Measurements from ENCODE around the gene ARFRP1.

GRCh38 chr20:63751471-63752271, 43.9 kb upstream of the ARFRP1 start:
- TF ChIP-seq, protein P1, sequence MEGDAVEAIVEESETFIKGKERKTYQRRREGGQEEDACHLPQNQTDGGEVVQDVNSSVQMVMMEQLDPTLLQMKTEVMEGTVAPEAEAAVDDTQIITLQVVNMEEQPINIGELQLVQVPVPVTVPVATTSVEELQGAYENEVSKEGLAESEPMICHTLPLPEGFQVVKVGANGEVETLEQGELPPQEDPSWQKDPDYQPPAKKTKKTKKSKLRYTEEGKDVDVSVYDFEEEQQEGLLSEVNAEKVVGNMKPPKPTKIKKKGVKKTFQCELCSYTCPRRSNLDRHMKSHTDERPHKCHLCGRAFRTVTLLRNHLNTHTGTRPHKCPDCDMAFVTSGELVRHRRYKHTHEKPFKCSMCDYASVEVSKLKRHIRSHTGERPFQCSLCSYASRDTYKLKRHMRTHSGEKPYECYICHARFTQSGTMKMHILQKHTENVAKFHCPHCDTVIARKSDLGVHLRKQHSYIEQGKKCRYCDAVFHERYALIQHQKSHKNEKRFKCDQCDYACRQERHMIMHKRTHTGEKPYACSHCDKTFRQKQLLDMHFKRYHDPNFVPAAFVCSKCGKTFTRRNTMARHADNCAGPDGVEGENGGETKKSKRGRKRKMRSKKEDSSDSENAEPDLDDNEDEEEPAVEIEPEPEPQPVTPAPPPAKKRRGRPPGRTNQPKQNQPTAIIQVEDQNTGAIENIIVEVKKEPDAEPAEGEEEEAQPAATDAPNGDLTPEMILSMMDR (IDR thresholded peaks at IDR 0.05 in 8 of 11, conservative IDR thresholded peaks at IDR 0.05 in 3 of 11): no peak
- TF ChIP-seq POLR2A (IDR thresholded peaks at IDR 0.05): no peak

Data from spleen (tissue), 7 donors.